SU-DHL-6 (cell line): ENCODE results near the gene GIMD1.

ENCODE experiments used
- H2AFZ ChIP-seq: fragments of 200-600 bp; sonication (generic); 2 replicates; pipeline ENCODE4 v1.6.1; 2014; ENCODE audit warnings: low read depth, mild to moderate bottlenecking, moderate library complexity, mixed read lengths, antibody characterized with exemption, low read length; ENCODE audit not compliant: severe bottlenecking
- H3F3A ChIP-seq: fragments of 200-600 bp; shearing (Covaris generic); 2 replicates; pipeline ENCODE4 v1.6.0; 2016; ENCODE audit warnings: antibody characterized with exemption, mild to moderate bottlenecking; ENCODE audit not compliant: insufficient read depth
- H3K27ac ChIP-seq: fragments of 200-600 bp; sonication (generic); 2 replicates; pipeline ENCODE4 v1.5.1; 2016; ENCODE audit warnings: low read depth, mild to moderate bottlenecking, low read length, moderate library complexity, mixed read lengths
- H3K27me3 ChIP-seq: fragments of 200-600 bp; sonication (generic), shearing (Covaris generic); 2 replicates; pipeline ENCODE4 v1.6.0; 2014; ENCODE audit warnings: mild to moderate bottlenecking, low read length
- H3K36me3 ChIP-seq: fragments of 200-600 bp; sonication (generic); 2 replicates; pipeline ENCODE4 v1.6.1; 2014; ENCODE audit warnings: mild to moderate bottlenecking, low read length, mixed read lengths
- H3K4me2 ChIP-seq: fragments of 300-600, 200-600 bp; shearing (Covaris generic), sonication (generic); 2 replicates; pipeline ENCODE4 v1.6.0; 2014; ENCODE audit warnings: low read length, low read depth, mild to moderate bottlenecking; ENCODE audit not compliant: poor library complexity, severe bottlenecking
- H3K4me3 ChIP-seq: fragments of 200-600 bp; sonication (generic); 2 replicates; pipeline ENCODE4 v1.5.1; 2014; ENCODE audit warnings: antibody characterized with exemption, low read length, mild to moderate bottlenecking, mixed read lengths; ENCODE audit not compliant: insufficient read depth, poor library complexity, severe bottlenecking
- H3K79me2 ChIP-seq: fragments of 200-600 bp; sonication (generic); 2 replicates; pipeline ENCODE4 v1.6.1; 2014; ENCODE audit warnings: mild to moderate bottlenecking, low read length, moderate library complexity; ENCODE audit not compliant: insufficient read depth
- H3K9ac ChIP-seq: fragments of 200-600 bp; sonication (generic); 2 replicates; pipeline ENCODE4 v1.7.0; 2014; ENCODE audit warnings: mild to moderate bottlenecking, low read length
- H3K9me2 ChIP-seq: fragments of 200-600 bp; sonication (generic); replicated peaks from 2 replicates; pipeline ENCODE4 v1.6.1; 2014; ENCODE audit warnings: low read length; ENCODE audit not compliant: insufficient read depth
- H3K9me3 ChIP-seq: fragments of 200-600 bp; sonication (generic); 2 replicates; pipeline ENCODE4 v1.6.1; 2014; ENCODE audit warnings: low read length, mixed read lengths; ENCODE audit not compliant: insufficient read depth
- H4K20me1 ChIP-seq: fragments of 200-600 bp; sonication (generic); 2 replicates; pipeline ENCODE4 v1.6.1; 2014; ENCODE audit warnings: low read depth, mild to moderate bottlenecking, antibody characterized with exemption, low read length, moderate library complexity, mixed read lengths
- EZH2phosphoT487 ChIP-seq: fragments of 200-600 bp; sonication (generic), shearing (Covaris generic); conservative IDR thresholded peaks from 2 replicates; pipeline ENCODE4 v1.6.1; 2018; ENCODE audit warnings: mild to moderate bottlenecking, antibody characterized with exemption, low read length, moderate library complexity, mixed read lengths
- TF ChIP-seq, protein P1 (sequence below): fragments of 200-600 bp; sonication (generic); IDR thresholded peaks from one replicate; pipeline ENCODE4 v1.5.1; 2017; ENCODE audit warnings: antibody characterized with exemption, mild to moderate bottlenecking, low read length, moderate library complexity; ENCODE audit not compliant: insufficient read depth, poor library complexity, severe bottlenecking

Gene GIMD1

DNA sequence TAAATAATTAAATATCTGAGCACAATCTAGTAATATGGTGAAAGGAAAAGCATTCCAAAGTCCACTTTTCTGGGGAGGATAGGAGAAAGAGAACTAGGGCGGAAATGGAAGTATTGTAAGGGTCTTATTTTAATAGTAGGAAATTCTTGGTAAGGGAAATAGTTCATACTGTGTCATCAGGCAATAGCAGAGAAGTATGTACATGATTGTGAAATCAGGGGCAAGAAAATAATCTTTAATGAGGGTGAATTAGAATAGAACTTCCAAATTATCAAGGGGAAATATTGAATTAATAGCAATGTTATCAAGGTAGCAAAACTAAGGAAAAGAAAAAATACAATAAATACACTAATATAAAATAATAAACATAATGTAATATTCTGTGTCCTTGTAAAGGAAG, 14.8 kb downstream of the GIMD1 start:
- H3F3A ChIP-seq, result no peaks in the 10 kb centered on the region

DNA sequence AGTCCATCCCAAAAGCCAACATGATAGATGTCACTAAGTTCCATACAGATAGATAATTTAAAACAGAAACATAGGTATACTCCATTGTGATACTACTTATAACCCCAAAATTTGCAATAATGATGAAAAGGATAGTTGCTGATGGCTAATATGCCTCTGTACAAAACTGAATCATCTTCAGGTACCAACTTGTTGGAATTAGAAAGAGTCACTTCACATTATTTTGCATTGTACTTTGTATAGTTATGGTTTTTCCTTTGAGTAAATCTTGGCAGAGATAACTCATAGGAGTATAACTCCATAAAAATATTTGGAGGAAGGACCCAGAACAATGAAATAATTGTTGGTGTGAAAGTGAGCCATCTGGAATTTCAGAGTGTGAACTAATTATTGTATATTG, 17.6 kb downstream of the GIMD1 start:
- TF ChIP-seq EZH2phosphoT487, result no peak
- TF ChIP-seq, protein P1, sequence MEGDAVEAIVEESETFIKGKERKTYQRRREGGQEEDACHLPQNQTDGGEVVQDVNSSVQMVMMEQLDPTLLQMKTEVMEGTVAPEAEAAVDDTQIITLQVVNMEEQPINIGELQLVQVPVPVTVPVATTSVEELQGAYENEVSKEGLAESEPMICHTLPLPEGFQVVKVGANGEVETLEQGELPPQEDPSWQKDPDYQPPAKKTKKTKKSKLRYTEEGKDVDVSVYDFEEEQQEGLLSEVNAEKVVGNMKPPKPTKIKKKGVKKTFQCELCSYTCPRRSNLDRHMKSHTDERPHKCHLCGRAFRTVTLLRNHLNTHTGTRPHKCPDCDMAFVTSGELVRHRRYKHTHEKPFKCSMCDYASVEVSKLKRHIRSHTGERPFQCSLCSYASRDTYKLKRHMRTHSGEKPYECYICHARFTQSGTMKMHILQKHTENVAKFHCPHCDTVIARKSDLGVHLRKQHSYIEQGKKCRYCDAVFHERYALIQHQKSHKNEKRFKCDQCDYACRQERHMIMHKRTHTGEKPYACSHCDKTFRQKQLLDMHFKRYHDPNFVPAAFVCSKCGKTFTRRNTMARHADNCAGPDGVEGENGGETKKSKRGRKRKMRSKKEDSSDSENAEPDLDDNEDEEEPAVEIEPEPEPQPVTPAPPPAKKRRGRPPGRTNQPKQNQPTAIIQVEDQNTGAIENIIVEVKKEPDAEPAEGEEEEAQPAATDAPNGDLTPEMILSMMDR, result no peak
- Histone ChIP-seq H3K79me2 (no peaks in the 10 kb centered on the region), H3K27ac (no peak overlapping the region), H2AFZ (no peak overlapping the region), H3K36me3 (0 out of 2 replicates have a peak, but pooled peaks cover 2% of the 10 kb centered on the region), H3K4me3 (no peak overlapping the region), H3K4me2 (no peak overlapping the region), H3K9me3 (no peaks in the 10 kb centered on the region), H3F3A (no peaks in the 10 kb centered on the region), H3K27me3 (no peaks in the 10 kb centered on the region), H3K9me2 (no peaks in the 10 kb centered on the region), H3K9ac (no peak overlapping the region), H4K20me1 (no peaks in the 10 kb centered on the region)

More for the DNA sequence above, 14.8 kb downstream of the GIMD1 start:
- Histone ChIP-seq H3K9me2 (no peaks in the 10 kb centered on the region), H2AFZ (no peak overlapping the region), H4K20me1 (no peaks in the 10 kb centered on the region), H3K36me3 (no peaks in the 10 kb centered on the region), H3K27ac (no peak overlapping the region), H3K4me3 (no peak overlapping the region), H3K9ac (no peak overlapping the region), H3K27me3 (no peaks in the 10 kb centered on the region), H3K4me2 (no peak overlapping the region), H3K9me3 (no peaks in the 10 kb centered on the region), H3K79me2 (no peaks in the 10 kb centered on the region)
- TF ChIP-seq, protein P1, result no peak
- no peak for TF ChIP-seq EZH2phosphoT487

DNA sequence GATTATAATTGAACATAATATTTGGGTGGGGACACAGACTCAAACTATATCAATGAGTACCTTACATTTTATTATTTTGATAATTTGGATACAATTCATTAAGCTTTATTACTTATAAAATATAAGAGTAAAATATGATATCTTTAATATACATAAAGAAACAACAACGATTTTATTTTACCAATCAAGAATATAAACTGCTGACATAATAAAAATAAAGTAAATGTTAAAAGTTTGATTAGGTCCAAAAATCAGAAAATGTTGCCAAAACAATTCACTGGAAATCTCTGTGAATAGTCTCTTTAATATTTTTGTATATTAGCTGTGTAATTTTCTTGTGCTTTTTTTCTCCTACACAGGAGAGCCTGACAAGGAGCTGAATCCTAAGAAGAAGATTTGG, 21.4 kb downstream of the GIMD1 start:
- Histone ChIP-seq H3K27ac (no peak overlapping the region), H3K9me3 (no peaks in the 10 kb centered on the region), H2AFZ (no peak overlapping the region), H3K9ac (no peak overlapping the region), H3K36me3 (0 out of 2 replicates have a peak, but pooled peaks cover 2% of the 10 kb centered on the region), H3K4me3 (no peak overlapping the region), H3K9me2 (no peaks in the 10 kb centered on the region), H3K79me2 (peaks cover 9% of the 10 kb centered on the region; the same call in 1 of the 2 replicates), H4K20me1 (no peaks in the 10 kb centered on the region), H3K27me3 (no peaks in the 10 kb centered on the region), H3F3A (no peaks in the 10 kb centered on the region), H3K4me2 (no peak overlapping the region)
- no peak for TF ChIP-seq EZH2phosphoT487
- TF ChIP-seq, protein P1, result no peak
